BE2C (cell line): ENCODE measurements around the gene RHBG.

ENCODE experiments used
- DNase-seq: peaks from one replicate; pipeline ENCODE4 v3.0.0-alpha.2; 2020
- H3K27me3 ChIP-seq: fragments of 250-450 bp; sonication (Bioruptor Pico); 2 replicates; pipeline ENCODE4 v1.5.1; 2020; ENCODE audit warnings: mild to moderate bottlenecking
- H3K36me3 ChIP-seq: fragments of 250-450 bp; sonication (Bioruptor Pico); 2 replicates; pipeline ENCODE4 v1.5.1; 2020; ENCODE audit warnings: mild to moderate bottlenecking
- H3K4me1 ChIP-seq: fragments of 250-450 bp; sonication (Bioruptor Pico); 2 replicates; pipeline ENCODE4 v1.5.1; 2020
- H3K4me3 ChIP-seq: 2 replicates; pipeline ENCODE4 v1.5.1; 2011; ENCODE audit warnings: low read depth, low read length
- H3K9me3 ChIP-seq: fragments of 250-450 bp; sonication (Bioruptor Pico); 2 replicates; pipeline ENCODE4 v1.5.1; 2020
- TF ChIP-seq, protein P1 (sequence below): IDR thresholded peaks from 2 replicates; pipeline ENCODE4 v1.5.1; 2012; ENCODE audit warnings: mild to moderate bottlenecking, low read depth, low read length

Gene RHBG

DNA sequence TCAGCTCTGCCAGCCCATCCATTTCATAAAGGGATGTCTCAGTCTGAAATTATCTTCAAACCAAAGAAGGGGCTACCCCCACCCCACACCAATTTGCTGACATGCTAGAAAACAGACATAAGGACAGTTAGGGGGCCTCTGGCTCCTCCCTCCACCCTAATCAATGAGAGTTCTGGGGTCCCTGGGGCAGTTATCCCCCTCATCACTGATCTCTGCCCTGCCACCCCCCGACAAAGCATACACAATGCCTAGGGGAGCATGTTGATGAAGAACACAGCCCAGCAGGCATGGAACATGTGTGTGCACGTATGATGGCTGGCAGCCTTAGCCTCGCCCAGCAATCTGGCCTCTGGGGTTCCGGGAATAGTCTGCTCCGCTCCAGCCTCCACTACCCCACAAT, 58.9 kb downstream of the RHBG start:
- Histone ChIP-seq H3K9me3 (no peaks in the 10 kb centered on the region), H3K36me3 (no peaks in the 10 kb centered on the region), H3K27me3 (no peaks in the 10 kb centered on the region; the same call in none of the 2 replicates), H3K4me3 (no peak overlapping the region), H3K4me1 (no peaks in the 10 kb centered on the region)
- DNase-seq = no peak
- TF ChIP-seq, protein P1, sequence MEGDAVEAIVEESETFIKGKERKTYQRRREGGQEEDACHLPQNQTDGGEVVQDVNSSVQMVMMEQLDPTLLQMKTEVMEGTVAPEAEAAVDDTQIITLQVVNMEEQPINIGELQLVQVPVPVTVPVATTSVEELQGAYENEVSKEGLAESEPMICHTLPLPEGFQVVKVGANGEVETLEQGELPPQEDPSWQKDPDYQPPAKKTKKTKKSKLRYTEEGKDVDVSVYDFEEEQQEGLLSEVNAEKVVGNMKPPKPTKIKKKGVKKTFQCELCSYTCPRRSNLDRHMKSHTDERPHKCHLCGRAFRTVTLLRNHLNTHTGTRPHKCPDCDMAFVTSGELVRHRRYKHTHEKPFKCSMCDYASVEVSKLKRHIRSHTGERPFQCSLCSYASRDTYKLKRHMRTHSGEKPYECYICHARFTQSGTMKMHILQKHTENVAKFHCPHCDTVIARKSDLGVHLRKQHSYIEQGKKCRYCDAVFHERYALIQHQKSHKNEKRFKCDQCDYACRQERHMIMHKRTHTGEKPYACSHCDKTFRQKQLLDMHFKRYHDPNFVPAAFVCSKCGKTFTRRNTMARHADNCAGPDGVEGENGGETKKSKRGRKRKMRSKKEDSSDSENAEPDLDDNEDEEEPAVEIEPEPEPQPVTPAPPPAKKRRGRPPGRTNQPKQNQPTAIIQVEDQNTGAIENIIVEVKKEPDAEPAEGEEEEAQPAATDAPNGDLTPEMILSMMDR = no peak

- Histone ChIP-seq H3K36me3 (no peaks in the 10 kb centered on the region), H3K4me1 (no peaks in the 10 kb centered on the region), H3K27me3 (peaks cover 8% of the 10 kb centered on the region), H3K9me3 (no peaks in the 10 kb centered on the region), H3K4me3 (no peak overlapping the region)
- DNase-seq = no peak
- TF ChIP-seq, protein P1 = no peak
These were observed 59.8 kb downstream of the RHBG start for GRCh38 chr1:156428746-156429288.

- DNase-seq = no peak
- Histone ChIP-seq H3K4me1 (no peaks in the 10 kb centered on the region), H3K27me3 (peaks cover 15% of the 10 kb centered on the region), H3K36me3 (no peaks in the 10 kb centered on the region), H3K4me3 (no peak overlapping the region), H3K9me3 (no peaks in the 10 kb centered on the region)
- TF ChIP-seq, protein P1 = no peak
These were observed 60.5 kb downstream of the RHBG start for GRCh38 chr1:156429313-156430060.

DNA sequence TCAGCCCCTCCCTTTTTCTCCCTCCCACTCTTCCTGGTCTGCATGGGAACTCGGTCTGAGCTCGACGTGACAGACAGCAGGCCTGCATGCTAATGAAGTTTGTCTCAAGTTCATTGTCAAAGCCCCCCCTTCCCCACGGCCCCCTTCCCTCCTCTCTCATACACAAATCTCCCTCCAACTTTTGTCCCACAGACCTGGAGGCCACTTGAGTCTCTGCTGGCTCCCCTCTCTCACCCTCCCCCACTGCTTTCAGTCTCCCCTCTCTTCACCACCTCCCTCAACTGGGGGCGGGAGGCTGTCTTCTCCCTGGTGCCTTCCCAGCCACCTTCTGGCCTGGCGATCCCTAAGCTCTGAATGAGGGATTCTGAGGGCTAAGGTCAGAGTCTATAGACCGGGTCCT, 61.3 kb downstream of the RHBG start:
- peaks cover 23% of the 10 kb centered on the region for H3K27me3 ChIP-seq
- TF ChIP-seq, protein P1 = no peak

DNA sequence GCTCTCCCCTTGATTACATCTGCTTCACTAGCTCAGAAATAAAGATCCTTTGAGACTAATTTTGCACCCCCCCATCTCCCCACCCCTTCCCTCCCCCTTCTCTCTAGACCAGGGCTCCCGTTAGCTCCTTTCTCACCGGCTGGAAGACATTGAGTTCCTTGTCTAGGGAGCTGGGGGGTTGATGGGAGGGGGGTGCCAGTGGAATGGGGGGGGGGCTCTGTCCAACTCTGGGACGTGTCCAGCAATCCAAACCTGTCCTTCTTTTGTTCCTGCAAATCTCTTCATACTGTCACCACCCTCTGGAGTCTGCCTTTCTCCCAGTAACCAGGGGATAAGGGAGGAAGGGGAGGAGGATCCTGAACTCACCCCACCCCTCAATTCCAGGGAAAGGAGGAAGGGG, 61.9 kb downstream of the RHBG start:
- H3K36me3 ChIP-seq = no peaks in the 10 kb centered on the region
- no peak for DNase-seq
- H3K4me1 ChIP-seq = no peaks in the 10 kb centered on the region
- H3K4me3 ChIP-seq = no peak overlapping the region
- H3K27me3 ChIP-seq = peaks cover 29% of the 10 kb centered on the region
- TF ChIP-seq, protein P1 = no peak
- H3K9me3 ChIP-seq = no peaks in the 10 kb centered on the region

More for the DNA sequence above, 61.3 kb downstream of the RHBG start:
- no peaks in the 10 kb centered on the region for H3K4me1 ChIP-seq
- H3K36me3 ChIP-seq = no peaks in the 10 kb centered on the region
- H3K4me3 ChIP-seq = no peak overlapping the region
- DNase-seq = no peak
- H3K9me3 ChIP-seq = no peaks in the 10 kb centered on the region

GRCh38 chr1:156431366-156431765, 62.4 kb downstream of the RHBG start:
- H3K27me3 ChIP-seq = peaks cover 34% of the 10 kb centered on the region
- no peak for DNase-seq
- H3K4me3 ChIP-seq = no peak overlapping the region

More at GRCh38 chr1:156431366-156431765, 62.4 kb downstream of the RHBG start:
- TF ChIP-seq, protein P1 = no peak
- no peaks in the 10 kb centered on the region for H3K9me3 ChIP-seq
- H3K4me1 ChIP-seq = no peaks in the 10 kb centered on the region
- no peaks in the 10 kb centered on the region for H3K36me3 ChIP-seq
